HEK293 (cell line): Measurements from ENCODE around the gene GALNT2.

Experiments
- CTCF ChIA-PET: fragments of 350-600 bp; formaldehyde crosslinking; extraction: SDS; loops from one replicate; lab custom pipeline; 2021; ENCODE audit warnings: antibody characterized with exemption; lab: Yijun Ruan, JAX
- POLR2A ChIA-PET: fragments of 300-600 bp; formaldehyde crosslinking; extraction: SDS; loops from one replicate; lab custom pipeline; 2020; ENCODE audit warnings: antibody characterized with exemption, inconsistent platforms; lab: Yijun Ruan, JAX
- H3K27ac ChIP-seq: fragments of 200-500 bp; sonication (Bioruptor generic); 2 replicates; pipeline ENCODE4 v1.5.1; 2014; ENCODE audit warnings: low read depth, low read length, control low read depth, inconsistent platforms; ENCODE audit errors: extremely low read depth
- H3K36me3 ChIP-seq, 2 experiments: fragments of 200-500 bp in 1 of 2; sonication (Bioruptor generic) in 1 of 2; 1 replicate in 1 of 2; 2 replicates in 1 of 2; pipeline ENCODE4 v1.5.1; 2014 to 2017; ENCODE audit warnings: inconsistent platforms in 2 of 2, low read length in 2 of 2; ENCODE audit not compliant: control insufficient read depth in 2 of 2, insufficient read depth in 1 of 2
- H3K4me1 ChIP-seq: fragments of 200-500 bp; sonication (Bioruptor generic); 2 replicates; pipeline ENCODE4 v1.5.1; 2014; ENCODE audit warnings: mild to moderate bottlenecking, low read length, inconsistent platforms; ENCODE audit not compliant: control insufficient read depth, insufficient read depth
- H3K4me3 ChIP-seq: 2 replicates; pipeline ENCODE4 v1.5.1; 2011; ENCODE audit warnings: low read depth, mild to moderate bottlenecking, control low read depth, low read length, moderate library complexity
- H3K9me3 ChIP-seq: fragments of 200-500 bp; sonication (Bioruptor generic); 2 replicates; pipeline ENCODE4 v1.5.1; 2014; ENCODE audit warnings: low read depth, low read length, inconsistent platforms; ENCODE audit not compliant: control insufficient read depth, insufficient read depth
- GLI4 ChIP-seq: fragments of 450-650 bp; formaldehyde crosslinking; IDR thresholded peaks from 2 replicates; pipeline ENCODE4 v1.5.1; 2016; ENCODE audit warnings: missing biosample characterization, missing genetic modification characterization
- PRDM4 ChIP-seq: fragments of 450-650 bp; formaldehyde crosslinking; IDR thresholded peaks from 2 replicates; pipeline ENCODE4 v1.5.1; 2017; ENCODE audit warnings: missing biosample characterization, missing genetic modification characterization
- RBAK ChIP-seq: fragments of 450-650 bp; formaldehyde crosslinking; IDR thresholded peaks from 2 replicates; pipeline ENCODE4 v1.5.1; 2016; ENCODE audit warnings: missing biosample characterization, missing genetic modification characterization
- ZBTB10 ChIP-seq: fragments of 450-650 bp; formaldehyde crosslinking; IDR thresholded peaks from 2 replicates; pipeline ENCODE4 v1.5.1; 2016; ENCODE audit warnings: missing biosample characterization, missing genetic modification characterization
- ZBTB49 ChIP-seq: fragments of 450-650 bp; formaldehyde crosslinking; IDR thresholded peaks from 2 replicates; pipeline ENCODE4 v1.5.1; 2016; ENCODE audit warnings: missing biosample characterization, missing genetic modification characterization, low read depth
- ZBTB8A ChIP-seq: fragments of 450-650 bp; formaldehyde crosslinking; IDR thresholded peaks from 2 replicates; pipeline ENCODE4 v1.5.1; 2016; ENCODE audit warnings: missing biosample characterization, missing genetic modification characterization
- ZNF138 ChIP-seq: fragments of 450-650 bp; formaldehyde crosslinking; IDR thresholded peaks from 2 replicates; pipeline ENCODE4 v1.5.1; 2016; ENCODE audit warnings: missing biosample characterization, missing genetic modification characterization, borderline replicate concordance
- ZNF18 ChIP-seq: fragments of 450-650 bp; formaldehyde crosslinking; IDR thresholded peaks from 2 replicates; pipeline ENCODE4 v1.5.1; 2016; ENCODE audit warnings: missing biosample characterization, missing genetic modification characterization
- ZNF426 ChIP-seq: fragments of 450-650 bp; formaldehyde crosslinking; IDR thresholded peaks from 2 replicates; pipeline ENCODE4 v1.5.1; 2017; ENCODE audit warnings: missing biosample characterization, missing genetic modification characterization, mild to moderate bottlenecking, inconsistent platforms, moderate library complexity
- ZNF488 ChIP-seq: fragments of 450-650 bp; formaldehyde crosslinking; IDR thresholded peaks from 2 replicates; pipeline ENCODE4 v1.5.1; 2016; ENCODE audit warnings: missing biosample characterization, missing genetic modification characterization
- ZNF544 ChIP-seq: fragments of 450-650 bp; formaldehyde crosslinking; IDR thresholded peaks from 2 replicates; pipeline ENCODE4 v1.5.0; 2017; ENCODE audit warnings: missing biosample characterization, missing genetic modification characterization
- ZNF585B ChIP-seq: fragments of 450-650 bp; formaldehyde crosslinking; IDR thresholded peaks from 2 replicates; pipeline ENCODE4 v1.5.1; 2016; ENCODE audit warnings: missing biosample characterization, missing genetic modification characterization
- ZNF600 ChIP-seq: fragments of 450-650 bp; formaldehyde crosslinking; IDR thresholded peaks from 2 replicates; pipeline ENCODE4 v1.5.1; 2016; ENCODE audit warnings: missing biosample characterization, missing genetic modification characterization
- ZNF610 ChIP-seq: fragments of 450-650 bp; formaldehyde crosslinking; IDR thresholded peaks from 2 replicates; pipeline ENCODE4 v1.5.1; 2016; ENCODE audit warnings: missing biosample characterization, missing genetic modification characterization, borderline replicate concordance
- ZNF701 ChIP-seq: fragments of 450-650 bp; formaldehyde crosslinking; IDR thresholded peaks from 2 replicates; pipeline ENCODE4 v1.5.1; 2016; ENCODE audit warnings: missing biosample characterization, missing genetic modification characterization

Gene GALNT2

GRCh38 chr1:230300322-230301301, 233.6 kb downstream of the GALNT2 start (continued):
- TF ChIP-seq ZNF18 (tag by site-specific recombination) (no peak), ZNF138 (tag by site-specific recombination) (no peak)

- H3K4me1 ChIP-seq, result no peaks in the 10 kb centered on the region
- H3K9me3 ChIP-seq, result no peaks in the 10 kb centered on the region
- H3K36me3 ChIP-seq, result no peaks in the 10 kb centered on the region
- H3K4me3 ChIP-seq, result no peak overlapping the region
- TF ChIP-seq ZBTB49 (tag by site-specific recombination) (no peak), RBAK (tag by site-specific recombination) (no peak), ZNF610 (tag by site-specific recombination) (no peak), ZNF701 (tag by site-specific recombination) (no peak), ZNF488 (tag by site-specific recombination) (no peak), ZNF426 (tag by site-specific recombination) (no peak), GLI4 (no peak), ZNF600 (tag by site-specific recombination) (no peak), ZNF544 (tag by site-specific recombination) (no peak), ZBTB10 (tag by site-specific recombination) (no peak), ZNF585B (no peak), ZBTB8A (tag by site-specific recombination) (no peak), PRDM4 (no peak)
- no peak overlapping the region for H3K27ac ChIP-seq
- CTCF ChIA-PET, result no interaction called here
- POLR2A ChIA-PET, result no interaction called here
Observed at GRCh38 chr1:230301322-230301721, 234.3 kb downstream of the GALNT2 start.
